ENCODE data around the gene LHX3. TPM values are rescaled to one million over a fixed set of nuclear protein-coding genes. Genes with fewer than 3 reads are reported as not detected.

Gene LHX3
- total and polyA plus RNA-seq, 2 of the 4 experiments (the other 2 are of a cell fraction): not detected

- Histone ChIP-seq H4K91ac (ENCODE audit: insufficient read depth, low read depth, low read length) (no peak overlapping the region), H3K4me2 (ENCODE audit: low read depth, low read length) (no peak overlapping the region), H2AK9ac (replicated peaks; ENCODE audit: low read depth, low read length, poor library complexity) (peak overlapping the region; percentile 55), H3K18ac (ENCODE audit: low read depth, low read length) (no peak overlapping the region), H4K8ac (ENCODE audit: low read depth in 2 of 2, low read length in 2 of 2) (no peak overlapping the region), H4K5ac (ENCODE audit: low read depth, low read length) (no peak overlapping the region), H3K56ac (ENCODE audit: extremely low read depth, insufficient read depth, low read length) (no peak overlapping the region), H3K4me3 (ENCODE audit: insufficient read depth, low read depth, low read length) (no peak overlapping the region), H2BK120ac (ENCODE audit: low read depth, low read length) (no peak overlapping the region), H3K79me1 (ENCODE audit: low read depth in 1 of 2, low read length in 2 of 2) (no peaks in the 10 kb centered on the region), H3K4ac (ENCODE audit: low read depth, low read length) (no peak overlapping the region), H3K9ac (ENCODE audit: low read depth, low read length) (no peak overlapping the region), H3K9me1 (ENCODE audit: insufficient read depth, low read length) (no peaks in the 10 kb centered on the region), H3K9me3 (ENCODE audit: control insufficient read depth, insufficient read depth, low read length) (no peaks in the 10 kb centered on the region), H3K27ac (ENCODE audit: insufficient read depth, low read length) (no peak overlapping the region), H2BK15ac (ENCODE audit: low read depth, low read length) (no peak overlapping the region), H2BK5ac (ENCODE audit: low read depth, low read length, poor library complexity, severe bottlenecking) (no peak overlapping the region), H3K23ac (ENCODE audit: low read depth, low read length) (no peak overlapping the region), H2BK20ac (ENCODE audit: low read depth, low read length) (no peak overlapping the region), H4K20me1 (ENCODE audit: insufficient read depth, low read length) (no peaks in the 10 kb centered on the region), H2AFZ (replicated peaks; ENCODE audit: low read length, poor library complexity) (no peak overlapping the region), H3K14ac (replicated peaks; ENCODE audit: low read depth, low read length) (no peak overlapping the region), H3K36me3 (ENCODE audit: control insufficient read depth, insufficient read depth, low read length) (no peaks in the 10 kb centered on the region), H3K27me3 (ENCODE audit: control insufficient read depth, insufficient read depth, low read length) (peaks cover 49% of the 10 kb centered on the region), H3K4me1 (ENCODE audit: control insufficient read depth, insufficient read depth, low read length) (no peaks in the 10 kb centered on the region), H2AK5ac (ENCODE audit: low read depth, low read length) (no peak overlapping the region)
- BruUV-seq (replicated peaks): no TSS peak
- no peak for TF ChIP-seq CTCF (conservative IDR thresholded peaks at IDR 0.05; ENCODE audit: low read depth, low read length)
- no peak for TF ChIP-seq RFX5 (IDR thresholded peaks at IDR 0.05; ENCODE audit: low read depth, low read length)
- TF ChIP-seq POLR2A (IDR thresholded peaks at IDR 0.05; ENCODE audit: low read depth, low read length): no peak
- TF ChIP-seq USF2 (IDR thresholded peaks at IDR 0.05; ENCODE audit: low read depth, low read length): no peak
- no peak for TF ChIP-seq RCOR1 (IDR thresholded peaks at IDR 0.05; ENCODE audit: insufficient replicate concordance, low read length)
- no peak for TF ChIP-seq RAD21 (IDR thresholded peaks at IDR 0.05; ENCODE audit: low read length)
- TF ChIP-seq SMC3 (IDR thresholded peaks at IDR 0.05; ENCODE audit: low read depth, low read length): no peak
- no peak for TF ChIP-seq ELK1 (IDR thresholded peaks at IDR 0.05; ENCODE audit: borderline replicate concordance, low read depth, low read length)
- no peak for TF ChIP-seq CHD1 (IDR thresholded peaks at IDR 0.05; ENCODE audit: low read depth, low read length)
- TF ChIP-seq MAFK (IDR thresholded peaks at IDR 0.05; ENCODE audit: low read depth, low read length): no peak
- no peak for TF ChIP-seq MAZ (IDR thresholded peaks at IDR 0.05; ENCODE audit: borderline replicate concordance, low read depth, low read length)
- no peak for TF ChIP-seq NFE2L2 (IDR thresholded peaks at IDR 0.05; ENCODE audit: low read depth, low read length)
- TF ChIP-seq MXI1 (IDR thresholded peaks at IDR 0.05; ENCODE audit: borderline replicate concordance, low read depth, low read length): no peak
- TF ChIP-seq BHLHE40 (IDR thresholded peaks at IDR 0.05; ENCODE audit: low read depth, low read length): no peak
- TF ChIP-seq FOS (IDR thresholded peaks at IDR 0.05; ENCODE audit: low read depth, low read length): no peak
- no peak for DNase-seq
- ChIA-PET POLR2A (ENCODE audit: unreplicated experiment) (no interaction called here), CTCF (no interaction called here)
- in situ Hi-C loops (cut with MboI; ENCODE audit: low sequenced_read_pairs): loop anchor here (10.0 kb wide), 1 partner anchor 105 kb away; no protein-coding TSS in a partner anchor
- no peak for ATAC-seq (ENCODE audit: low read depth)
- dilution Hi-C loops (cut with HindIII; ENCODE audit: low sequenced_read_pairs, unreplicated experiment): no loop called here
- WGBS, 2 experiments (ENCODE audit: extremely low coverage in 2 of 2, insufficient read length in 1 of 2): 20% methylated on average over 1 of the region's 6 CpGs; no CpG with 5 or more reads in 1 of the 2 experiments
- intact Hi-C loops (cut with micrococcal nuclease): no loop called here
Observed at GRCh38 chr9:136169495-136169894, 35.4 kb downstream of the LHX3 start.

Measured in IMR-90 (cell line).